Mesodermal cell (in vitro differentiated cells): Measurements from ENCODE around the gene CCDC127.

Source experiments
- H3K27ac ChIP-seq: 2 replicates; pipeline ENCODE4 v1.7.0; 2013; ENCODE audit warnings: mild to moderate bottlenecking, low read depth, low read length, moderate library complexity; ENCODE audit not compliant: severe bottlenecking
- H3K36me3 ChIP-seq: 2 replicates; pipeline ENCODE4 v1.7.1; 2013; ENCODE audit warnings: mild to moderate bottlenecking, low read length, moderate library complexity; ENCODE audit not compliant: control insufficient read depth, insufficient read depth
- H3K4me1 ChIP-seq: one replicate; pipeline ENCODE4 v1.7.1; 2013; ENCODE audit warnings: mild to moderate bottlenecking, low read length; ENCODE audit not compliant: insufficient read depth, control insufficient read depth, poor library complexity, severe bottlenecking
- H3K4me3 ChIP-seq: 2 replicates; pipeline ENCODE4 v1.7.0; 2013; ENCODE audit warnings: low read length, control low read depth, mild to moderate bottlenecking; ENCODE audit not compliant: insufficient read depth, poor library complexity, severe bottlenecking; ENCODE audit errors: extremely low read depth
- H3K9me3 ChIP-seq: 2 replicates; pipeline ENCODE4 v1.7.1; 2013; ENCODE audit warnings: mild to moderate bottlenecking, low read length, moderate library complexity; ENCODE audit not compliant: control insufficient read depth
- WGBS, 2 experiments: methylation state at CpG; one replicate each; pipeline ENCODE4 v1.1.5; 2013; ENCODE audit warnings: missing lambda C conversion rate in 2 of 2; ENCODE audit not compliant: insufficient coverage in 2 of 2; 5-methylcytosine and 5-hydroxymethylcytosine counted together

CCDC127 gene

DNA sequence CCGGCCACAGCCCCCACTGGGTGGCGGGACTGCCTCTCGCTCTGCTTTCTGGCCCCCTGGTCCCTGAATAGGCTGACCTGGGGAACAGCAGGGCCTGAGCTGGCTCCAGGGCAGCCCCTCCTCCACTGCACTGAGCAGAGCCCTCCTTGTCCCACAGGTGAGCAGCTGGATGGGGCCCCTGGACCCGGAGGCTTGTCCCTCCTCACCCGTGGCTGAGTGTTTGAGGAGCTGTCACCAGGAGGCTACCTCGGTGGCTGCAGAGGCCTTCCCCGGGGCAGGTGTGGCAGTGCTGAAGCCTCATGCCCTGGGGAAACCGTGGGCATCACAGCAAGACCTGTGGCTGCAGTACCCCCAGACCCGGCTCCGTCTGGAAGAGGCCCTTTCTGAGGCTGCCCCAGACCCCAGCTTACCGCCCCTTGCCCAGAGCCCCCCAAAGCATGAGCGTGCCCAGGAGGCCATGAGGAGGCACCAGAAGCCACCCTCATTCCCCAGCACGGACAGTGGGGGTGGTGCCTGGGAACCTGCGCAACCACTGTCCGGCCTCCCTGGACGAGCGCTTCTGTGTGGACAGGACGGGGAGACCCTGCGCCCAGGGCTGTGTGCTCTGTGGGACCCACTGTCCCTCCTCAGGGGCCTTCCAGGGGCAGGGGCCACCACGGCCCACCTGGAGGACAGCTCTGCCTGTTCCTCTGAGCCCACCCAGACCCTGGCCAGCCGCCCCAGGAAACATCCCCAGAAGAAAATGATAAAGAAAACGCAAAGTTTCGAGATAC, 55.2 kb downstream of the CCDC127 start:
- Histone ChIP-seq H3K4me3 (no peak overlapping the region), H3K36me3 (peaks cover 3% of the 10 kb centered on the region), H3K27ac (no peak overlapping the region), H3K9me3 (no peaks in the 10 kb centered on the region), H3K4me1 (no peaks in the 10 kb centered on the region)
- WGBS, 2 experiments = 90 to 93% methylated on average over 22 to 23 of the region's 23 CpGs

DNA sequence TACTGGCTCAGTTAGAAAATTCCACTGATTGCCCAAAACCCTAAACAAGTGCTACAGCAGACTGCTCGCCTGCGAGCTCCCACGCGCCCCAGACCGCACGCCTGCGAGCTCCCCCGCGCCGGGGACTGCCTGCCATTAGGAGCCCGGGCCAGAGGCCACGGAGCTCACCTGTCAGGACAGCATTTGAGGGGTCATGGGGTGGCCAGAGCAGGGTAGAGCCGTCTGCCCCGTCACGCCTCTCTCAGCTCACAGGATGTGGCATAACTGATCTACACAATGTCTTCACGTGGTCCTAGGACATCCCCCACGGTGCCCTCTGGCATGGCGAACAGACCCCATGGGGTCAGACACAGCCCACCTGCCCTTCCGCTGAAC, 55.8 kb downstream of the CCDC127 start:
- H3K27ac ChIP-seq = no peak overlapping the region
- H3K36me3 ChIP-seq = peaks cover 3% of the 10 kb centered on the region
- H3K9me3 ChIP-seq = no peaks in the 10 kb centered on the region
- no peak overlapping the region for H3K4me3 ChIP-seq
- WGBS, 2 experiments = 88 to 98% methylated on average over 15 to 19 of the region's 19 CpGs
- H3K4me1 ChIP-seq = no peaks in the 10 kb centered on the region

DNA sequence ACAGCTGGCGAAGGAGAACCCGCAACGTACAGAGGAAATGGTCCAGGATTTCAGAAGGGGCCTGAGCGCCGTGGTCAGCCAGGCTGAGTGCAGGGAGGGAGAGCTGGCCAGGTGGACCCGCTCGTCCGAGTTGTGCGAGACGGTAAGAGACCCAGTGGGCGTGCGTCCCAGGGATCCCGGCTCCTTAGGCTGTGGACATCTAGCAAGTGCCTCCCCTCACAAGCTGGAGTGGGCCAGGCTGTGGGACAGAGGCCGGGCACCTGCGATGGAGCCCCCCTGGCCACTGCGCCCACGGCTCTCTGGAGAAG, 56.2 kb downstream of the CCDC127 start:
- Histone ChIP-seq H3K27ac (no peak overlapping the region), H3K36me3 (peaks cover 3% of the 10 kb centered on the region), H3K9me3 (no peaks in the 10 kb centered on the region), H3K4me1 (no peaks in the 10 kb centered on the region), H3K4me3 (no peak overlapping the region)
- 94% methylated on average over 15 to 17 of the region's 17 CpGs for WGBS, 2 experiments

DNA sequence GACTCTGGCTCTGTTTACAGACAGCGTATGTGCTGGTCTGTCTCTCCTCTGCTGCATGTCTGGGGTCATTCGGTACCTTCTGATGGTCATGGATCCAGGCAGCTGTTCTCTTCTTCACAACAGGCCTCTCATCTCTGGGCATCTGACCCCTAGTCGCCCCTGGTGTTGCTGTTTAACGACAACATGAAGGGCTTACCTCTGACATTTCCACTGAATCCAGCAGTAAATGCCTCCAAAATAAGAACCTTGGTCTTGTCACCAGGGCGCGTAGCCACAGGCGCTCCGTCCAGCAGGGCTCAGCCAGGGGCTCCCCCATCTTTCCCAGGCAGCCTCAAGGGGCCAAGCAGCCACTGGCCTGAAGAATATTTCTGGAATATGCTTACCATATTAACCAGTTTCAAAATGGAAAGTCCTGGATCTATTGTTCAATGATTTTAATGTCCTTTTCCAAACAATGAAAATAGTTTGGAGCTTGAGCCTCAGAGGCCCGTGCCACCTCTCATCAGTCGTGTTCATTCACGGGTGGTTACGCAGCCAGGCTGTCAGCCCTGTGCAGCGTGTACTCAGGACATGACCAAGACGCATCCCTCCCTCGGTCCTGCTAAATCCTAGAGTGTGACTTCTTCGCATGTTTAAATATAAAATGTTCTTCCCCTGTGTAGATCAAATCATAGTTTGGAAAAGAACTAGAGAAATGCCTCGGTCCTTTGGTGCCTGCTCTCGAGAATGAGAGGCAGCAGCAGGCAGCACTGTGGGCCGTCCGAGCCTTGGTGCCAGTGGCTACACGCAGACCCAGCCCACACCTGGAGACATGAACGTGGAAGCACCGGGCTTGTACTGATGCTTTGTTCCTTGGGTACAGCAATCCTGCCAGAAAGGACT, 56.8 kb downstream of the CCDC127 start:
- 93 to 95% methylated on average over 21 to 23 of the region's 23 CpGs for WGBS, 2 experiments
- peaks cover 7% of the 10 kb centered on the region for H3K36me3 ChIP-seq
- H3K4me3 ChIP-seq = no peak overlapping the region
- no peaks in the 10 kb centered on the region for H3K9me3 ChIP-seq
- H3K4me1 ChIP-seq = no peaks in the 10 kb centered on the region
- H3K27ac ChIP-seq = no peak overlapping the region

DNA sequence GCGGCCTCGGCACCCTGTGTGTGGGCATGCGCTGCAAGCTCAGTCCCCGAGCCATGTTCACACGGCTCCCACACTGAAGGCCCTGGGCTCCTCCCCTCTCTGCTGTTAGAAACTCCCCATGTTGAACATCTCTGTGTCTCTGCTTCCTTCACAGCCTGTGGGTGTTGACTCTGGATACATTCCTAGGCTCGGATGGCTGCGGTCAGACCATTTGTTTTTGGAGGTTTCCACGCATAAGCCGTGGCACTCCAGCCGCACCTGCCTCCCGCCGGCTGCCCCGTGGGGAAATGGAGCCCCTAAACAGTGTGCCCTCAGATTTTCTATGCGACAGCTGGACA, 57.8 kb downstream of the CCDC127 start:
- H3K36me3 ChIP-seq = peaks cover 14% of the 10 kb centered on the region
- no peak overlapping the region for H3K4me3 ChIP-seq
- WGBS, 2 experiments = 90% methylated on average over 13 to 14 of the region's 14 CpGs
- H3K4me1 ChIP-seq = no peaks in the 10 kb centered on the region
- H3K27ac ChIP-seq = no peak overlapping the region
- no peaks in the 10 kb centered on the region for H3K9me3 ChIP-seq

DNA sequence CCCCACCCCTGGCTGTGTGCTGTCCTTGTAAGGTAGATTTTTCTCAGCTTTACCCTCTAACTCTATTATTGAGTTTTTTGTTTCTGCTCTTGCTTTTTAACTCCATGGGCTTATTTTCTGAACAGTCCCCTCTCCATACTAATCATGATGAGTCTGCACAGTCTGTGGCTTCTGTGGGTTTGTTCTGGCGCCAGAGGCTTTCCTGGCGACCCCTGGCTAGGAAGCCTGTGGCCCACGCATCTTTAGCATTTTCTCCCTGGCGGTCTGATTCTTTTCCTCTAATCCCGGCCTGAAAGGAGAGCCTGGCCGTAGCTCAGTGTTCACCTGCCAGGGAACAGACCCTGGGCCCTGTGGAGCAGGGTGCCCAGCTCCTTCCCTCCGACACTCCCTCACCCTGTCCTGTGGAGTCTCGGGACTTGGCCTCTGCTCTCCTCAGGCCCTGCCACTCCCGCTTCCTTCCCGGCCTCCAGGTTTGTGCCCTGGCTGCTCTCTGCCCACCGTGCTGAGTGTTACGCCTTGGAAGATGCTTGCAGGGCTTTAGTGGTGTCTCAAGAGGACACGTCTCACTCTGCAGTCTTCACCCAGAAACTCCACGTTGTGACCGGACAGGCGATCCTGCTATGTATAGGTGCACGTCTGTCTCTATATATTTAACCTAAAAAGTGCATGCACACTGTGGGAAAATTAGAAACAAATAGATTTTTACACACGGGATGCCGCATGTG, 58.3 kb downstream of the CCDC127 start:
- H3K4me1 ChIP-seq = no peaks in the 10 kb centered on the region
- H3K9me3 ChIP-seq = no peaks in the 10 kb centered on the region
- no peak overlapping the region for H3K27ac ChIP-seq
- H3K4me3 ChIP-seq = no peak overlapping the region
- peaks cover 19% of the 10 kb centered on the region for H3K36me3 ChIP-seq
- 89 to 92% methylated on average over 15 to 19 of the region's 19 CpGs for WGBS, 2 experiments

DNA sequence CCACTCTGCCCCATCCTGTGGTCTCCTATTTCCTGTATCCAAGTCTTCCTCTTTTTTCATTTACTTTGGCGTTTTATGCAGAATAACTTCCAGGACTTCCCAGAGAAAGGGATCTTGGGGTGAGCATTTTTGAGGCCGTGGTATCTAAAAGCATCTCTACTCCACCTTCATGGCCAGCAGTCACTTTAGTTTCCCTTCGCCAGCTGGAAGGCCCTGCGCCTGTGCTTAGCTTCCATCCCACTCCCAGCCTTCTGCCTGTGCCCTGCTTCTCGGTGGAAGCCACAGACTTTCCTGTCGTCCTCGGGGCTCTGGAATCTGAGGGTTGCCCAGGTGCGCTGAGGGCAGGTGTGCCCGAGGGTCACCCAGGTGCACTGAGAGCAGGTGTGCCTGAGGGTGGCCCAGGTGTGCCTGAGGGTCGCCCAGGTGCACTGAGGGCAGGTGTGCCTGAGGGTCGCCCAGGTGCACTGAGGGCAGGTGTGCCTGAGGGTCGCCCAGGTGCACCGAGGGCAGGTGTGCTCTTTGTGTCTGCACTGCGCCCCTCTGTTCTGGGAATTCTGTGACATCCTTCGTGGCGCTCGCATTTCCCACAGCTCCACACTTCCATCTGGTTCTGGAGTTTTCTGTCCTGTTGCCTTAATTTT, 59.0 kb downstream of the CCDC127 start:
- no peaks in the 10 kb centered on the region for H3K4me1 ChIP-seq
- no peak overlapping the region for H3K4me3 ChIP-seq
- no peaks in the 10 kb centered on the region for H3K9me3 ChIP-seq
- no peak overlapping the region for H3K27ac ChIP-seq
- H3K36me3 ChIP-seq = peaks cover 20% of the 10 kb centered on the region
- 87% methylated on average over 14 of the region's 17 CpGs for WGBS, 2 experiments

DNA sequence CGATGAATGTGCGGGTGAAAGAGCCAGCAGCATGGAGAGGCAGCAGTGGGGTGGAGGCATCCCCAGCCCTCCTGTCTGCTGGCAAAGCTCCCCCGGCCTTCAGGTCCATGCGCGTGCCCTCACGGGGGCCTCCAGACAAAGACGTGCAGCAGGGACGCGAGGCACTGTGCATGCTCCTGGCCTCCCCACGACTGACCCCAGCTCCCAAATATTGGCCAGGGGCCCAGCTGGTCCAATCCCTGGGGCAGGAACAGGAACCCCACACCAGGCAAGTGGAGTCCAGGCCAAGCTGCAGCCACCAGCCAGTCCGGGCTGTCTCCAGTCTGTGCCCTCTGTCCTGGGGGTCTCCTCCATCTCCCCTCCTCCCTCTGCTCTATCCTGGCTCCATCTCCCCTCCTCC, 60.2 kb downstream of the CCDC127 start:
- Histone ChIP-seq H3K27ac (no peak overlapping the region), H3K4me3 (no peak overlapping the region), H3K36me3 (peaks cover 17% of the 10 kb centered on the region), H3K9me3 (no peaks in the 10 kb centered on the region), H3K4me1 (no peaks in the 10 kb centered on the region)
- 95 to 98% methylated on average over 11 of the region's 11 CpGs for WGBS, 2 experiments

DNA sequence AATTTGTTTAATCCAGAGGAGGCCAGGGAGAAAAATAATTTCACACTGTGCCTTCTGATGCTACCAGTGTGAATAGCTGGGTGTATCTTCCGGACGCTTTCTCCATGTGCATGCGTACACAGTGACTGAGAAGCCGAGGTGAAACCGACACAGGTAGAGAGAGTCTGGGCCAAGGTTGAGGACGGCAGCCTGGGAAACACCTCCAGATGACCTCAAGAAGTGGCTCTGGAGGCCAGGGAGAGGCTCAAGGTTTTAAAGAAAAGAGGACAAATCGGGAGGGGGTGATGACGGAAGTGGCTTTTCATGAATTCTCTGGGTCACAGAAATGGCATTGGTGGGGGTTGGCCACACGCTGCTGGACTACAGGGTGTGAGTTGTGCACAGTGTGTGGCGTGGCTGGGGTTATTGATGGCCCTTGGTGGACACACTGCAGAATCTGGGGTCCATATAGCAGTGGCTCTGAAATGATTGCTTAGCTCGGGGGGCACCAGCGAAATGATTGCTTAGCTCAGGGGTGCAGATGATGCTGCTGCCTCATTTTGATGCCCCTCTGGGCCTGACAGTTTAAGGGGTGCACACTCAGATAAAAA, 60.7 kb downstream of the CCDC127 start:
- no peaks in the 10 kb centered on the region for H3K9me3 ChIP-seq
- H3K36me3 ChIP-seq = peaks cover 17% of the 10 kb centered on the region
- 93 to 97% methylated on average over 8 to 12 of the region's 12 CpGs for WGBS, 2 experiments
- no peaks in the 10 kb centered on the region for H3K4me1 ChIP-seq
- H3K4me3 ChIP-seq = no peak overlapping the region
- H3K27ac ChIP-seq = no peak overlapping the region

DNA sequence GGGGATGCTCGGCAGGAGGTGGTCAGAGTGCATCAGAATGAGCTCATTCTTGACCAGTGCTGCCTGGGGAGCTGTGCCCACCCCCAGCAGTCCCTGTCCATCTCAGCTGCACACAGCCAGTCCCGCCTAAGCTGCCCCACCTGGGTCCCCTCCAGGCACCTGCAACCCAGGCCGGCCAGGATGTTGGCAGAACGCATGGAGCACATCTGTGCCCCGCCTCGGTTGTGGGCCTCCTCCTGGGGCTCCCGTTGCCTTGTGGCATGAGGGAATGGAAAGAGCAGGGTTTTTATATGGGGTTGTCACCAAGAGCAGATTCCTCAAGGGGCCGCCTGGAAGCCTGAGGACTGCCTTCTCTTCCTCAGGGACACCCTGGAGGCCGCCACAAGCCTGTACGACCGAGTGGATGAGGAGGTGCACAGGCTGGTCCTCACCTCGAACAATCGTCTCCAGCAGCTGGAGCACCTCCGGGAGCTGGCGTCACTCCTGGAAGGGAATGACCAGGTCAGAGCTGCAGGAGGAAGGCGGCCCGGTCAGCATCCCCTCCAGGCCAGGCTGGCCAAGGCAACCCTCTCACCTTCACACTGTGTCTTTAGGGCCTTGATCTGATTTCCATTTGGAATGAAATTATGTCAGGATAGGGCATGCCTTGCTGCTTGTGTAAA, 61.4 kb downstream of the CCDC127 start:
- H3K9me3 ChIP-seq = no peaks in the 10 kb centered on the region
- WGBS, 2 experiments = 90 to 92% methylated on average over 15 to 17 of the region's 17 CpGs
- H3K4me3 ChIP-seq = no peak overlapping the region
- no peak overlapping the region for H3K27ac ChIP-seq
- H3K36me3 ChIP-seq = peaks cover 17% of the 10 kb centered on the region
- no peaks in the 10 kb centered on the region for H3K4me1 ChIP-seq
